ENCODE results near the gene STX8. TPM values are rescaled to one million over a fixed set of nuclear protein-coding genes. Genes with fewer than 3 reads are reported as not detected.

The STX8 gene
- total RNA-seq, 1 donor from 2014 or later = 57.8 TPM

GRCh38 chr17:9290226-9290613, 285.4 kb downstream of the STX8 start:
- no peak for TF ChIP-seq CTCF (conservative IDR thresholded peaks at IDR 0.05; ENCODE audit: low read depth, low read length)
- DNase-seq (ENCODE audit: low read depth) = no peak
- H3K4me3 ChIP-seq (ENCODE audit: low read depth, low read length) = no peak overlapping the region

GRCh38 chr17:9287306-9287705, 288.3 kb downstream of the STX8 start:
- H3K4me3 ChIP-seq (ENCODE audit: low read depth, low read length) = no peak overlapping the region
- DNase-seq (ENCODE audit: low read depth) = no peak
- TF ChIP-seq CTCF (conservative IDR thresholded peaks at IDR 0.05; ENCODE audit: low read depth, low read length) = no peak

GRCh38 chr17:9286434-9286833, 289.2 kb downstream of the STX8 start:
- no peak for DNase-seq (ENCODE audit: low read depth)
- TF ChIP-seq CTCF (conservative IDR thresholded peaks at IDR 0.05; ENCODE audit: low read depth, low read length) = no peak
- no peak overlapping the region for H3K4me3 ChIP-seq (ENCODE audit: low read depth, low read length)

- H3K4me3 ChIP-seq (ENCODE audit: low read depth, low read length) = no peak overlapping the region
- no peak for TF ChIP-seq CTCF (conservative IDR thresholded peaks at IDR 0.05; ENCODE audit: low read depth, low read length)
- DNase-seq (ENCODE audit: low read depth) = no peak
Measured at GRCh38 chr17:9285602-9286427, 289.8 kb downstream of the STX8 start.

- no peak for DNase-seq (ENCODE audit: low read depth)
- no peak for TF ChIP-seq CTCF (conservative IDR thresholded peaks at IDR 0.05; ENCODE audit: low read depth, low read length)
- H3K4me3 ChIP-seq (ENCODE audit: low read depth, low read length) = no peak overlapping the region
Measured at GRCh38 chr17:9284884-9285283, 290.7 kb downstream of the STX8 start.

- DNase-seq (ENCODE audit: low read depth) = no peak
- TF ChIP-seq CTCF (conservative IDR thresholded peaks at IDR 0.05; ENCODE audit: low read depth, low read length) = no peak
- H3K4me3 ChIP-seq (ENCODE audit: low read depth, low read length) = no peak overlapping the region
Measured at GRCh38 chr17:9283909-9284308, 291.7 kb downstream of the STX8 start.

GRCh38 chr17:9279893-9280292, 295.7 kb downstream of the STX8 start:
- no peak for TF ChIP-seq CTCF (conservative IDR thresholded peaks at IDR 0.05; ENCODE audit: low read depth, low read length)
- no peak for DNase-seq (ENCODE audit: low read depth)
- no peak overlapping the region for H3K4me3 ChIP-seq (ENCODE audit: low read depth, low read length)

All from epithelial cell of proximal tubule (primary cell).